Adrenal gland (tissue), 12 donors: ENCODE measurements around the gene PEX14. TPM values are rescaled to one million over a fixed set of nuclear protein-coding genes. Genes with fewer than 3 reads are reported as not detected.
A peak's percentile ranks its signal among the peaks of the same experiment; 100 is the strongest.

Experiments used
- DNase-seq, 7 donors: peaks; one replicate each; pipeline ENCODE4 v3.0.0-alpha.2; 2019 to 2020
- H3K27ac ChIP-seq, 5 donors: fragments of 200-600 bp; sonication (generic) in 4 of 5; 1 replicate in 3 of 5; 2 replicates in 2 of 5; pipeline versions ENCODE4 v1.5.1 to v1.8.0; 2016 to 2020; ENCODE audit warnings: mild to moderate bottlenecking in 1 of 5
- H3K27me3 ChIP-seq: fragments of 200-600 bp; 2 replicates; pipeline ENCODE4 v1.8.0; 2021
- H3K36me3 ChIP-seq, 2 donors: fragments of 200-600 bp; replicated peaks in 1 of 2; 1 replicate in 1 of 2; 2 replicates in 1 of 2; pipeline versions ENCODE4 v1.5.1 to v1.8.0; 2018 to 2022
- H3K4me1 ChIP-seq, 2 donors: fragments of 200-600 bp; replicated peaks in 1 of 2; 1 replicate in 1 of 2; 2 replicates in 1 of 2; pipeline versions ENCODE4 v1.5.1 to v1.8.0; 2018 to 2021
- H3K4me3 ChIP-seq, 4 donors: fragments of 200-600 bp; sonication (generic) in 3 of 4; one replicate each; pipeline ENCODE4 v1.5.1; 2016 to 2018
- H3K9me3 ChIP-seq, 3 donors: fragments of 200-600 bp; sonication (generic) in 1 of 3; replicated peaks in 1 of 3; 1 replicate in 2 of 3; 2 replicates in 1 of 3; pipeline versions ENCODE4 v1.5.1 to v1.8.0; 2016 to 2021
- POLR2A ChIP-seq, 2 donors: fragments of 450-650 bp; IDR thresholded peaks; one replicate each; pipeline ENCODE4 v1.6.1; 2017; ENCODE audit warnings: antibody characterized with exemption in 2 of 2, mild to moderate bottlenecking in 2 of 2, moderate library complexity in 1 of 2
- WGBS, 4 donors: extraction: QIAGEN DNeasy Blood & Tissue Kit in 2 of 4; methylation state at CpG; one replicate each; pipeline versions ENCODE4 v1.1.5 to v1.1.7; 2013 to 2017; 5-methylcytosine and 5-hydroxymethylcytosine counted together
- intact Hi-C, 2 donors: fragments of 100-400 bp; cut with DNase I; formaldehyde crosslinking; loops; one replicate each; pipeline versions ENCODE4 v1.14.1 to v1.15.0; 2022 to 2023
- polyA plus RNA-seq, 3 donors: library from polyadenylated mRNA; stranded (reverse); fragments of 200-250 nt in 2 of 3; fragments of 350-450 nt in 1 of 3; fragmentation: Illumina TruSeq in 1 of 3; extraction: RNeasy Lipid Tissue Mini Kit (QIAGEN cat#74804) in 1 of 3; gene quantifications; one replicate each; pipeline ENCODE4 v1.2.3, GENCODE V29; 2013 to 2014
- total RNA-seq, 9 donors: library from RNA; depleted of rRNA in 4 of 9; stranded (reverse); fragments of >200 nt in 4 of 9; fragments of 120-200 nt in 1 of 9; fragmentation: NEBNext Ultra II Directional in 1 of 9; extraction: Animal tissue kit (Norgen Biotek cat#: 25700) in 1 of 9; gene quantifications; one replicate each; pipeline versions ENCODE4 v1.1.0 to v1.2.4, GENCODE V29; 2013 to 2023
- TF ChIP-seq, protein P1 (sequence below), 6 experiments: fragments of 450-650 bp in 4 of 6; fragments of 200-600 bp in 2 of 6; sonication (generic) in 1 of 6; IDR thresholded peaks; 1 replicate in 5 of 6; 2 replicates in 1 of 6; pipeline versions ENCODE4 v1.5.1 to v1.8.0; 2016 to 2021; ENCODE audit warnings: antibody characterized with exemption in 6 of 6, mild to moderate bottlenecking in 2 of 6, moderate library complexity in 1 of 6
- donor health status: healthy with polysubstance abuse.
- donor health status: Bipolar disorder and iron deficiency.
- donor health status: DM: yes; HTN: yes; CAD: no.
- donor health status: DM: no; HTN: no; CAD: no.
- donor health status: DM: no; HTN: no; CAD: no.
- donor health status: DM: yes; HTN: yes; CAD: no.

PEX14 gene
- total and polyA plus RNA-seq, 12 donors, result 9.7 to 23.9 (median 18.1) TPM

DNA sequence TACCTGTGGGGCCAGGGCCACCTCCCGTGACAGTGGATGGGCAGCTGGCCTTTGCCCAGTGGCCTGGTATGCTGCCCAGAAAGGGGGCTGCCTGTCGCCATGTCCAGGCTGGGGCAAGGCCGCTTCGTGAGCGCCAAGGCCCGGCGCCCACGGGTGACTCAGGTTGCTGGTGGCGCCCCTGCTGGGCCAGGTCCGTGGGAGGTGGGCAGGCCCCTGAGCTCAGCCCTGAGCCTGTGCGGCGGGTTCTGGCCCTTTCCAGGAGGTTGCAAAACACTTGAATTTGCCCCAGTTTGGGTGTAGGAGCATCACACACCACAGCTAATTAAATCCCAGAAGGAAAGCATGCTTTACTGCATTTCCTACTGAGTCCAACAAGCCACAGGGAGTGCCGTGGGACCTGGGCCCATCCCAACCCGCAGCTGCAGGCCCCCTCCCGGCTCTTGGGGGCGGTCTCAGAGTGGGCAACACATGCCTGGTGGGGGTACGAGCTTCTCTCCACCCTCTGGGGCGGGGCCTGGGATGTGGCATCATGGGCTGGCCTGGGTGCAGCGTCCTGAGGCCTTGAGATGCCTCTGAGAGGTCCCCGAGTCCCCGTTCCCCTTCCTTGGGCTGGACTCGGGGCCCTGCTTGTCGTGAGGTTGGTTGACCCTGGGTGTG is 159.8 kb downstream of the PEX14 start:
- H3K27ac ChIP-seq, result peak overlapping the region in 2 of 5 donors; percentile 12 to 40
- H3K4me1 ChIP-seq, result no peaks in the 10 kb centered on the region
- TF ChIP-seq, protein P1, sequence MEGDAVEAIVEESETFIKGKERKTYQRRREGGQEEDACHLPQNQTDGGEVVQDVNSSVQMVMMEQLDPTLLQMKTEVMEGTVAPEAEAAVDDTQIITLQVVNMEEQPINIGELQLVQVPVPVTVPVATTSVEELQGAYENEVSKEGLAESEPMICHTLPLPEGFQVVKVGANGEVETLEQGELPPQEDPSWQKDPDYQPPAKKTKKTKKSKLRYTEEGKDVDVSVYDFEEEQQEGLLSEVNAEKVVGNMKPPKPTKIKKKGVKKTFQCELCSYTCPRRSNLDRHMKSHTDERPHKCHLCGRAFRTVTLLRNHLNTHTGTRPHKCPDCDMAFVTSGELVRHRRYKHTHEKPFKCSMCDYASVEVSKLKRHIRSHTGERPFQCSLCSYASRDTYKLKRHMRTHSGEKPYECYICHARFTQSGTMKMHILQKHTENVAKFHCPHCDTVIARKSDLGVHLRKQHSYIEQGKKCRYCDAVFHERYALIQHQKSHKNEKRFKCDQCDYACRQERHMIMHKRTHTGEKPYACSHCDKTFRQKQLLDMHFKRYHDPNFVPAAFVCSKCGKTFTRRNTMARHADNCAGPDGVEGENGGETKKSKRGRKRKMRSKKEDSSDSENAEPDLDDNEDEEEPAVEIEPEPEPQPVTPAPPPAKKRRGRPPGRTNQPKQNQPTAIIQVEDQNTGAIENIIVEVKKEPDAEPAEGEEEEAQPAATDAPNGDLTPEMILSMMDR (IDR thresholded peaks at IDR 0.05), result no peak
- no peak for TF ChIP-seq POLR2A (IDR thresholded peaks at IDR 0.05)
- no peaks in the 10 kb centered on the region for H3K27me3 ChIP-seq
- H3K4me3 ChIP-seq, result no peak overlapping the region
- H3K36me3 ChIP-seq, result no peaks in the 10 kb centered on the region
- intact Hi-C loops, result loop anchor here in 1 of 2 donors (10.0 kb wide), 1 partner anchor 230 kb away; no protein-coding TSS in a partner anchor
- 61 to 66% (median 66%) methylated on average over 5 to 23 of the region's 23 CpGs; no CpG with 5 or more reads in 1 of the 4 donors for WGBS, 4 donors
- H3K9me3 ChIP-seq, result no peaks in the 10 kb centered on the region
- DNase-seq, result peak in 1 of 7 donors; percentile 36

DNA sequence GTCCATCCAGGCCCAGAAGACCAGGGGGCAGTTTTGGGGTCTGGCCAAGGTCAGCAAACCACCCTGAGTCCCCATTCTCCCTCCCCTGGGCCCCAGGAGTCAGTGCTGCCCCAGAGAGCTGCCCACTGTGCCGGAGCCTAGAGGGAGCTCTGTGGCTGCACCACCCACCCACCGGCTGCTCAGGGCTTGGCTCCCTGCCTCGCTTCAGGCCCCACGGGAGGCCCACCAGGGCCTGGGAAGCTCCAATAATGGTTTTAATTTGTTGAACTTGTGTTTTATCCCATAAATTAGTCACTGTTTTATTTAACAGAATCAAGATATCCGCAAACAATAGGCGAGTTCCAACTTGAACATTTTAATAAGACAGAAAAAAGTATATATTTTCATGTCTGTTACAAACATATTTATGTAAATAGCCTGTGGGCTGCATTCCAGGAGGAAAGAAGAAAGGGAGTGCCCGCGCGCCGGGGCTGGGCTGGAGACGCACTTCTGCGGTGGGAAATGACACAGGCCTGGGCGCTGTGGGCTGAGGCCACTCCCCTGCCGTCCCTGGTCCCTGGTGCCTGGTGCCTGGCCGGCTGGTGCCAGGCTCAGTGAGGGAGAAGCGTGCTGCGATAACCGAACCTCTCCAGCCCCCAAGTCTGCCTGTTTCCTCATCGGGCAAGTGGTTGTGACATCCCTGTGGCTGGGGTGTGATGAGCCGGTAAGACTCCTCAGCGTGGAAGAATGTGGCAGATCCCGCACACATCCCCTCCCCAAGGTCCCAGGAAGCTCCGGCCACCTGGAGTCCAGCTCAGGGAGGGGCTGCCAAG is 160.5 kb downstream of the PEX14 start:
- H3K4me3 ChIP-seq, result no peak overlapping the region
- H3K27ac ChIP-seq, result peak overlapping the region in 2 of 5 donors; percentile 12 to 20
- no peaks in the 10 kb centered on the region for H3K36me3 ChIP-seq
- intact Hi-C loops, result loop anchor here in 1 of 2 donors (10.0 kb wide), 1 partner anchor 230 kb away; no protein-coding TSS in a partner anchor
- TF ChIP-seq, protein P1 (IDR thresholded peaks at IDR 0.05), result no peak
- no peak for TF ChIP-seq POLR2A (IDR thresholded peaks at IDR 0.05)
- no peaks in the 10 kb centered on the region for H3K4me1 ChIP-seq
- no peaks in the 10 kb centered on the region for H3K27me3 ChIP-seq
- DNase-seq, result no peak
- H3K9me3 ChIP-seq, result no peaks in the 10 kb centered on the region
- 67 to 88% (median 71%) methylated on average over 12 to 23 of the region's 23 CpGs for WGBS, 4 donors

GRCh38 chr1:10635992-10636391 is 161.2 kb downstream of the PEX14 start:
- Histone ChIP-seq H3K27ac (peak overlapping the region in 1 of 5 donors; percentile 20), H3K36me3 (no peaks in the 10 kb centered on the region), H3K9me3 (no peaks in the 10 kb centered on the region), H3K4me3 (no peak overlapping the region), H3K4me1 (no peaks in the 10 kb centered on the region), H3K27me3 (no peaks in the 10 kb centered on the region)
- WGBS, 4 donors, result 85 to 93% (median 88%) methylated on average over 15 to 18 of the region's 18 CpGs; no CpG with 5 or more reads in 1 of the 4 donors
- DNase-seq, result no peak
- intact Hi-C loops, result loop anchor here in 1 of 2 donors (10.0 kb wide), 1 partner anchor 229 kb away; no protein-coding TSS in a partner anchor
- TF ChIP-seq, protein P1 (IDR thresholded peaks at IDR 0.05), result no peak
- no peak for TF ChIP-seq POLR2A (IDR thresholded peaks at IDR 0.05)

GRCh38 chr1:10637400-10637799 is 162.7 kb downstream of the PEX14 start:
- intact Hi-C loops, result loop anchor here in 1 of 2 donors (10.0 kb wide), 1 partner anchor 227 kb away; no protein-coding TSS in a partner anchor
- no peak overlapping the region for H3K4me3 ChIP-seq
- WGBS, 4 donors, result 85 to 92% (median 88%) methylated on average over 4 to 9 of the region's 9 CpGs
- no peak for DNase-seq
- no peak overlapping the region for H3K27ac ChIP-seq
- no peaks in the 10 kb centered on the region for H3K9me3 ChIP-seq
- no peaks in the 10 kb centered on the region for H3K4me1 ChIP-seq
- no peaks in the 10 kb centered on the region for H3K36me3 ChIP-seq
- TF ChIP-seq, protein P1 (IDR thresholded peaks at IDR 0.05), result no peak
- TF ChIP-seq POLR2A (IDR thresholded peaks at IDR 0.05), result no peak
- H3K27me3 ChIP-seq, result no peaks in the 10 kb centered on the region
